Pancreas (tissue), 10 donors: ENCODE measurements around the gene KLK7. TPM values are rescaled to one million over a fixed set of nuclear protein-coding genes. Genes with fewer than 3 reads are reported as not detected.

Experiments
- ATAC-seq, 4 donors: fragments of 200-7000 bp; cut with Tn5 transposase; one replicate each; pipeline versions ENCODE4 v1.8.0 to v1.9.1; 2020; ENCODE audit warnings: mild to moderate bottlenecking in 4 of 4, moderate library complexity in 4 of 4
- DNase-seq, 6 donors: peaks; one replicate each; pipeline ENCODE4 v3.0.0-alpha.2; 2020
- FAIRE-seq: peaks from 2 replicates; lab custom pipeline; 2012; peaks lifted over from hg19 to GRCh38; lab: Jason Lieb, UNC
- H3K27ac ChIP-seq, 4 donors: fragments of 200-600 bp; sonication (generic); 1 replicate in 3 of 4; 2 replicates in 1 of 4; pipeline versions ENCODE4 v1.5.0 to v1.8.0; 2020
- H3K27me3 ChIP-seq, 4 donors: fragments of 200-600 bp; one replicate each; pipeline ENCODE4 v1.8.0; 2021
- H3K36me3 ChIP-seq, 3 donors: fragments of 200-600 bp; sonication (generic) in 1 of 3; one replicate each; pipeline versions ENCODE4 v1.5.0 to v1.8.0; 2020 to 2021
- H3K4me1 ChIP-seq, 3 donors: fragments of 200-600 bp; one replicate each; pipeline ENCODE4 v1.8.0; 2021
- H3K4me3 ChIP-seq, 4 donors: fragments of 200-600 bp; sonication (generic) in 2 of 4; one replicate each; pipeline versions ENCODE4 v1.5.0 to v1.8.0; 2020 to 2021
- H3K9me3 ChIP-seq, 4 donors: fragments of 200-600 bp; one replicate each; pipeline ENCODE4 v1.8.0; 2021
- CTCF ChIP-seq, 4 donors: fragments of 200-600 bp; sonication (generic) in 3 of 4; IDR thresholded peaks; one replicate each; pipeline versions ENCODE4 v1.5.0 to v1.8.0; 2021; ENCODE audit warnings: antibody characterized with exemption in 4 of 4
- WGBS, 2 donors: extraction: QIAGEN DNeasy Blood & Tissue Kit; methylation state at CpG; one replicate each; pipeline ENCODE4 v1.1.7; 2013; 5-methylcytosine and 5-hydroxymethylcytosine counted together
- intact Hi-C, 3 donors: fragments of 100-400 bp; cut with DNase I; formaldehyde crosslinking; loops; one replicate each; pipeline versions ENCODE4 v1.11.1 to v1.14.2; 2022
- polyA plus RNA-seq, 2 donors: library from polyadenylated mRNA; stranded (reverse); fragments of 200-250 nt; gene quantifications; one replicate each; pipeline ENCODE4 v1.2.3, GENCODE V29; 2013
- total RNA-seq, 6 donors: library from RNA; stranded (reverse); fragmentation: NEBNext Ultra II Directional in 4 of 6; extraction: Animal tissue kit (Norgen Biotek cat#: 25700) in 4 of 6; gene quantifications; one replicate each; pipeline versions ENCODE4 v1.2.1 to v1.2.4, GENCODE V29; 2021 to 2023
- donor health status: healthy with polysubstance abuse.
- donor health status: DM: no; HTN: no; CAD: no; lungs with moderate emphysema.
- donor health status: DM: no; HTN: no; CAD: no.
- donor health status: control.
- donor health status: control.
- donor health status: Bipolar disorder and iron deficiency.
- donor health status: DM: yes; HTN: yes; CAD: no.
- donor health status: DM: no; HTN: no; CAD: no.
- donor health status: DM: no; HTN: no; CAD: no.
- donor health status: DM: yes; HTN: yes; CAD: no.

Gene KLK7
- total and polyA plus RNA-seq, 8 donors: 0.46 TPM; not detected in 7

DNA sequence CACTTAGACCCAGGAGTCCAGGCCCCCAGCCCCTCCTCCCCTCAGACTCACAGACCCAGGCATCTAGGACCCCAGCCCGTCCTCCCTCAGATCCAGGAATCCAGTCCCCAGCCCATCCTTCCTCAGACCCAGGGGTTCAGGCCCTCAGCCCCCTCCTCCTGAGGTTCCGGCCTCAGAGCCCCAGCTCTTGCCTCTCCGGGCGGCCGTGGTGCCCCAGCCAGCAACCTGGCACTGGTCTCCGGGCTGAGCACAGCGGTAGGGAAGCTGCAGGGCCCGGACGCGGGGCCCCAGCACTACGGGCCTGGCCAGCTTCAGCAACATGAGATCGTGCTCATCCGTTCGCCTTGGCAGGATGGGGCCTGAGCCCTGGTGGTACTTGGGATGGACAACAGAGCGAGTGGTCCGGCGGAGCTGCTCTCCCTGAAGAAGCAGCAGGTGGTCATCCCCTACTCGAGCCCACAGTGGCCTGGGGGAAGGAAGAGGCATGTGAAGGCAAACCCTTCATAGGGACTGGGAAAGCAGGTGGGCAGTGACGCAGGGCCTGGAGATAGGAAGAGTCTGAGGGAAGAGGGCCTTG is 32.1 kb upstream of the KLK7 start:
- Histone ChIP-seq H3K4me3 (no peak overlapping the region), H3K36me3 (no peaks in the 10 kb centered on the region), H3K27me3 (no peaks in the 10 kb centered on the region), H3K4me1 (no peaks in the 10 kb centered on the region), H3K9me3 (no peaks in the 10 kb centered on the region), H3K27ac (no peak overlapping the region)
- TF ChIP-seq CTCF (IDR thresholded peaks at IDR 0.05): no peak
- no peak for FAIRE-seq
- no peak for ATAC-seq
- intact Hi-C loops: no loop called here
- WGBS, 2 donors: 77 to 85% methylated on average over 19 of the region's 19 CpGs
- DNase-seq: peak in 1 of 6 donors; percentile 61

GRCh38 chr19:51014242-51014641 is 30.5 kb upstream of the KLK7 start:
- Histone ChIP-seq H3K4me1 (no peaks in the 10 kb centered on the region), H3K27me3 (no peaks in the 10 kb centered on the region), H3K4me3 (no peak overlapping the region), H3K36me3 (no peaks in the 10 kb centered on the region), H3K9me3 (no peaks in the 10 kb centered on the region), H3K27ac (no peak overlapping the region)
- DNase-seq: no peak
- TF ChIP-seq CTCF (IDR thresholded peaks at IDR 0.05): no peak
- WGBS, 2 donors: 68 to 79% methylated on average over 6 of the region's 6 CpGs
- intact Hi-C loops: no loop called here
- no peak for ATAC-seq
- no peak for FAIRE-seq

- Histone ChIP-seq H3K4me1 (no peaks in the 10 kb centered on the region), H3K9me3 (no peaks in the 10 kb centered on the region), H3K36me3 (no peaks in the 10 kb centered on the region), H3K27ac (no peak overlapping the region), H3K27me3 (no peaks in the 10 kb centered on the region), H3K4me3 (no peak overlapping the region)
- no peak for FAIRE-seq
- WGBS, 2 donors: 53 to 60% methylated on average over 12 of the region's 12 CpGs
- intact Hi-C loops: no loop called here
- no peak for TF ChIP-seq CTCF (IDR thresholded peaks at IDR 0.05)
- ATAC-seq: no peak
- no peak for DNase-seq
Observed at GRCh38 chr19:51012661-51013190, 29.0 kb upstream of the KLK7 start.

- Histone ChIP-seq H3K9me3 (no peaks in the 10 kb centered on the region), H3K4me3 (no peak overlapping the region), H3K27ac (no peak overlapping the region), H3K4me1 (no peaks in the 10 kb centered on the region), H3K27me3 (no peaks in the 10 kb centered on the region), H3K36me3 (no peaks in the 10 kb centered on the region)
- intact Hi-C loops: no loop called here
- FAIRE-seq (no peak), DNase-seq (no peak), ATAC-seq (no peak)
- 53 to 55% methylated on average over 4 of the region's 4 CpGs for WGBS, 2 donors
- no peak for TF ChIP-seq CTCF (IDR thresholded peaks at IDR 0.05)
Observed at GRCh38 chr19:51010066-51010795, 26.5 kb upstream of the KLK7 start.
